Spleen (tissue), 7 donors: ENCODE measurements around the gene TKTL1.

Experiments used
- POLR2A ChIP-seq, 3 donors: fragments of 450-650 bp; IDR thresholded peaks; one replicate each; pipeline ENCODE4 v1.5.1; 2017; ENCODE audit warnings: antibody characterized with exemption in 3 of 3, mild to moderate bottlenecking in 1 of 3
- POLR2AphosphoS5 ChIP-seq, 3 donors: sonication (generic); formaldehyde crosslinking; IDR thresholded peaks; one replicate each; pipeline ENCODE4 v1.5.1; 2017; ENCODE audit warnings: antibody characterized with exemption in 3 of 3
- TF ChIP-seq, protein P1 (sequence below), 11 experiments: fragments of 200-600 bp in 7 of 11; fragments of 450-650 bp in 4 of 11; sonication (generic) in 4 of 11; IDR thresholded peaks in 8 of 11; conservative IDR thresholded peaks in 3 of 11; 1 replicate in 7 of 11; 2 replicates in 4 of 11; pipeline versions ENCODE4 v1.4.0 to v1.8.0; 2016 to 2021; ENCODE audit warnings: antibody characterized with exemption in 11 of 11, inconsistent platforms in 4 of 11, mild to moderate bottlenecking in 1 of 11
- donor health status: DM: no; HTN: no; CAD: no; lungs with moderate emphysema.
- donor health status: DM: no; HTN: no; CAD: no.
- donor health status: DM: no; HTN: no; CAD: no.

DNA sequence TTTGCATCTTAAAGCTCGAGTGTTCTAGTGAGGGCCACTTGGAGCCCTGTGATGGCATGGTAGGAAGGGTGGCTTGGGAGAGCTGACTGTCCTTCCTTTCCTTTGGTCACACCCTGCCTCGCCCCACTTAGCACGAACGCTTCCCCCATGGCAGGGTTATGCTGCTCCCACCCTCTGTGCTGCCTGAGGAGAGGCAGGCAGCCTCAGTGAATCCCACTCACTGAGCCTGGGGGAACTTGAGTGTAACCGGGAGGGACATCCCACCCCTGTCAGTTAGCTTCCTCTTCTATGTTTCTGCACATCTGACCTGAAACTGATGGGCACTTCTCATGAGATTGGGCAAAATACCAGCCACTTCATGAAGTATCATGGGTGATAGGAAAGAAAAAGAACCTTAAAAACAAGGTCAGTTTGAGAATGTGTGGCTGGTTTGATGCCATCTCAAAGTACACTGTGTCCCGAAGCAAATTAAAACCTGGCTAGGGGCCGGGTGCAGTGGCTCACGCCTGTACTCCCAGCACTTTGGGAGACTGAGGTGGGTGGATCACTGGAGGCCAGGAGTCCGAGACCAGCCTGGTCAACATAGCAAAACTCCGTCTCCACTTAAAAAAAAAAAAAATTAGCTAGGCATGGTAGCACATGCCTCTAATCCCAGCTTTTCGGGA, 10.1 kb downstream of the TKTL1 start:
- TF ChIP-seq, protein P1, sequence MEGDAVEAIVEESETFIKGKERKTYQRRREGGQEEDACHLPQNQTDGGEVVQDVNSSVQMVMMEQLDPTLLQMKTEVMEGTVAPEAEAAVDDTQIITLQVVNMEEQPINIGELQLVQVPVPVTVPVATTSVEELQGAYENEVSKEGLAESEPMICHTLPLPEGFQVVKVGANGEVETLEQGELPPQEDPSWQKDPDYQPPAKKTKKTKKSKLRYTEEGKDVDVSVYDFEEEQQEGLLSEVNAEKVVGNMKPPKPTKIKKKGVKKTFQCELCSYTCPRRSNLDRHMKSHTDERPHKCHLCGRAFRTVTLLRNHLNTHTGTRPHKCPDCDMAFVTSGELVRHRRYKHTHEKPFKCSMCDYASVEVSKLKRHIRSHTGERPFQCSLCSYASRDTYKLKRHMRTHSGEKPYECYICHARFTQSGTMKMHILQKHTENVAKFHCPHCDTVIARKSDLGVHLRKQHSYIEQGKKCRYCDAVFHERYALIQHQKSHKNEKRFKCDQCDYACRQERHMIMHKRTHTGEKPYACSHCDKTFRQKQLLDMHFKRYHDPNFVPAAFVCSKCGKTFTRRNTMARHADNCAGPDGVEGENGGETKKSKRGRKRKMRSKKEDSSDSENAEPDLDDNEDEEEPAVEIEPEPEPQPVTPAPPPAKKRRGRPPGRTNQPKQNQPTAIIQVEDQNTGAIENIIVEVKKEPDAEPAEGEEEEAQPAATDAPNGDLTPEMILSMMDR (IDR thresholded peaks at IDR 0.05 in 8 of 11, conservative IDR thresholded peaks at IDR 0.05 in 3 of 11) = no peak
- no peak for TF ChIP-seq POLR2A (IDR thresholded peaks at IDR 0.05)
- TF ChIP-seq POLR2AphosphoS5 (IDR thresholded peaks at IDR 0.05) = no peak
